ENCODE results near the gene PLEKHM2.

GRCh38 chr1:15764890-15765289 lies 80.8 kb downstream of the PLEKHM2 start:
- TF ChIP-seq CTCF (IDR thresholded peaks at IDR 0.05) (no peak), POLR2A (IDR thresholded peaks at IDR 0.05) (no peak)
